HG02885 (cell line): ENCODE data around the gene MTERF4.

Experiments used
- ATAC-seq: cut with Tn5 transposase; IDR thresholded peaks from one replicate; pipeline ENCODE4 v1.9.1; 2021; ENCODE audit warnings: mild to moderate bottlenecking; ENCODE audit not compliant: unreplicated experiment, poor library complexity

The MTERF4 gene

GRCh38 chr2:241091734-241092445, 10.2 kb downstream of the MTERF4 start:
- no peak for ATAC-seq

DNA sequence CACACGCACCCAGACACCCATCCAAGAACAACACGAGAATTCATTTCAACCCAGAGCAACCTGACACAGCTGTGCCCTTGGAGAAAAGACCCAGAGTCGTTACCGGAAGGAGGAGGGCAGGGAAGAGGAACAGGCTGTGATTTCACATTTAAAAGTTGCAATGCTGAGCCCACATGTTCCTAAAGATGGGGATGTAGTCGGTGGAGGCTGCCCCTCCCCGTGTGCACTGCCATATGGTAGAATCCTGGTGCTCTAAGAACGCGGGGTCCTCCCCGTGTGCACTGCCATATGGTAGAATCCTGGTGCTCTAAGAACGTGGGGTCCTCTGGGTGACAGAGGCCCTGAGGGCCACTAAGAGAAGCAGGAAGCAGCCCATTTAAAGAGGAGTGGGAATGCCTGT, 10.9 kb downstream of the MTERF4 start:
- ATAC-seq: no peak

DNA sequence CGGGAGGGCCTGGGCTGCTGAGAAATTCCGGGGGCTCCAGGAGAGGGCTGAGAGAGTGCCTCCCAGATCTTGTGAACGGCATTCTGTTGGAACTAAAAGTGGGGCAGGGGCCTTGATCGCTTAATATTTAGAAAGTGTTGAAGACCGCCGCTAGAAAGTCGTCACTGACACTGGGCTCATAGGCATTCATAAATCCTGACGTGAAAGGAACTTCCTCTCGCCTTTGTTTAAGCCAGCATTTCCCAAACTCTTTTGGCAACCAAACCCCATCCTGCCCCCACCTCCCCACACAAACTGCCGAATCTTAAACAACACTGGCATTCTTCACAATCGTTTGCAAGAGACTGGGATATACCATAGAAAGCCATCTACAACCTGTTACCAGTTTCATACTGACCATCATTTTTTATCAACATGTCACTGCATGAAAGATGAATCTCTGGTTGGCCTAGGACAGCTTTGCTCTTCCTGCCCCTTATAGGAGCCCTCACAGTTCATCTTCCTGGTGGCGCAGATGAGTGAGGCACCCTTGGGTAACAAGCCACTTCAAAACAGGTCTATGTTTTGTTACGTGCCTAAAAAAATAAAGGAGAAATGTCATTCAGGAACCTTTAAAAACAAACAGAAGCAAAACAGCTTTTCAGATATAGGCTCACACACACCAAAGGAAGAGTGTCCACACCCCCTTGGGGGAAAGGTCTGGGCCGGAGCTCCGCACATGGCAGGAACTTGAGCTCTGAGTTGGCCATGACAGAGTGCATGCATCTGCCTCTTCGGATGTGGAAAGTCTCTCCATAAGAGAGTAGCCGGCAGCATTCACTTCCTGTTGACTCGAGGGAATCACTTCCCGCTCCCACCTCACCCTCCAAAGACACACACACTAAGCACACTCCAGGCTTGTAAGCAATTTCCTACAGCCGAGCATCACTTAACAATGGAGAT, 13.0 kb downstream of the MTERF4 start:
- no peak for ATAC-seq

DNA sequence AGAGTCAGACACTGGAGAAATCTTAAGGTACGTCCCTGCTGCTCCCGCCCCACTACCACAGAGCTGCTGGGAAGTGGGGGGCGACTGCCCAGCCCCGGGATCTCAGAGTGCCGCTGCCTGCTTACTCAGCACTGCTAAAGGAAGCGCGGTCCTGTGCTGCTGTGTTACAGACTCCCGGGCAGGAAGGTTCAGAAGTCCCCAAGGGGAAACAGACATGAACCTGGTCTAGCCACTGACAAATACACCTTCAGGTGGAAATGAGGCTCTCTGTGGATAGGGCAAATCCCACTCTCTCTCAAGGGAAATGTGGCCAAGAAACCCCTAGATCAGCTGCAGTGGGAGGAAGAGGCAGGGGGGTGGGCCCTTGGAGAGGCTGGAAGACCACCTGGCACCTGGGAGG, 13.7 kb downstream of the MTERF4 start:
- ATAC-seq: no peak

DNA sequence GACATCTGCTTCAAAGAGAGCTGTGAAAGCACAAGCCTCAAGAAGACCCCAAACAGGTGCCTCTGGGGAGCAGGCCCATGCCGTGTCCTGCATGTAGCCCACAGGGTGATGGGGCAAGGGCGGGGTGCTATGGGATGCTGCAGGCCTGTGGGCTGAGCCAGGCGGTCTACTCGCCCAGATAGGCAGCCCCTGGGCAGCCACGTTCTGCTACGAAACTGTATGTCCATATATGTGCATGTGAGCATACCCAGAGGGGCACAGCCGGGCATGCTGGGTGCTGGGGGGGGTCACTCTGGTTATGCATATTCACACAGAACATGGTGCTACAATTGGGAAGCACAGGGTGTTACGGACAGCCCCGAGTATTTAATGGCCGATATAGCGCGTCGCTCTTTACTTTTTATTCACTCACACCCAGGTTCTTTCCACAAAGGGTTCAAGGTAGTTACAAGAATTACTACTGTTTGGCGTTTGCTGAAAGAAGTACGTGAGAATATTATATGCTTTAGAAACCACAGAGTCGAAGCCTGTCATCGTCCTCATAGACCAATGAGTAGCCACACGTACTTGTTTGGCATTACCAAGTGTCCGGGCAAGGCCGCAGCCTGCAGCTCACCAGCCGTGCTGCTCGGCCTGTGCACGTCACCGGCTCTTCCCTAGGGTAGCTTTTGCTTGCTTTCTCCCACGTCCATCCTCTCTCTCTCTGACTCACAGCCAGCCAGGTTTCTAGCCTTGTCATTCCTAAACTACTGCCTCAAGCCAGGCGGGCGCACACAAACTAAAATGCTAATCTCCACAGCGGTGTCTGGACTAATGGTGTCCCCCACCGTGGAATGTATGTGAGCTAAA, 14.4 kb downstream of the MTERF4 start:
- no peak for ATAC-seq

DNA sequence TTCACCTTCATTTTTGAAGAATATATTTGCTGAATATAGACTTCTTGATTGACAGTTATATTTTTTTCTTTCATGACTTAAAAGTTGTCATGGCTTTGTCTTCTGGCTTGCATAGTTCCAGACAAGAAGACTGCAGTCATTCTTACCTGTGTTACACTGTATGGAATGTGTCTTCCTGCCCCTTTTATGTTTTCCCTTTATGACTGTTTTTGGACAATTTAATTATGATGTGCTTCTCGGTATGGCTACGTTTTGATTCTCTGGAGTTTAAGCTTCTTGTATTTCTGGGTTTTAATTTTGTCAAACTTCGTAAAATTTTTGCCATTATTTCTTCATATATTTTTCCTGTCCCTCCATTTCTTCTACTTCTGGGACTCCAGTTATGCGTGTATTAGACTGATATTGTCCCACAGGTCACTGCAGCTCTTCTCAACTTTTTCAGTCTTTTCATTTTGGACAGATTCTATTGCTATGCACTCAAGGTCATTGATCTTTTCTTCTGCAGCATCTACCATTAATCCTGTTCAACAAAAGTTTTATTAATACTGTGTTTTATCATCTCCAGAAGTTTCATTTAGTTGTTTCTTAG, 17.1 kb downstream of the MTERF4 start:
- no peak for ATAC-seq

- no peak for ATAC-seq
These were observed 19.0 kb downstream of the MTERF4 start for GRCh38 chr2:241083091-241083415.

GRCh38 chr2:241082341-241083090, 19.6 kb downstream of the MTERF4 start:
- no peak for ATAC-seq

DNA sequence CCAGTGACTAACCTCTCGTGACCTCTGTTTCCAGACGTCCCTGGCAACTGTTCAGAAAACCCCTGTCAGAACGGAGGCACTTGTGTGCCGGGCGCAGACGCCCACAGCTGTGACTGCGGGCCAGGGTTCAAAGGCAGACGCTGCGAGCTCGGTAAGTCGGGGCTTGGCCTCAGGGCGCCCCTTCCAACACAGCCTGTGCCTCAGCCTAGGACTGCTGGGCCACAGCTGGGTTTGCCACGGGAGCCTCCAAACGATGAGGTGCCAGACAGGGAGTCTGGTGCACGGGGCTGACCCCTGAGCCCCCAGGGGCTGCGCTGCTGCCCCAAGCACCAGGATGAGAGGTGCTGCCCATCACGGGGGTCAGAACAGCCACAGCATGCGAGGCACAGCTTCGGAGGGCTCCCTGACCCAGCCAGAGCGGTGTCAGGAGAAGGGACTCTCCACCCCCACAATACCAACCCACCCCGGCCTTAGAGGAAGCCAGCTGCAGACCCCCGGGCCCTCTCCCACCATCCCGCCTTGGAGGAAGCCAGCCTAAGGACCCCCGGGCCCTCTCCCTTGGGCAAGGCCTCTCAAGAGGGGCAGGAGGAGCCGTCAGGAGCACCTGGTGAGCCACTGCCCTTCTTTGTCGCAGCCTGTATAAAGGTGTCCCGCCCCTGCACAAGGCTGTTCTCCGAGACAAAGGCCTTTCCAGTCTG, 20.3 kb downstream of the MTERF4 start:
- no peak for ATAC-seq

GRCh38 chr2:241081190-241081642, 20.9 kb downstream of the MTERF4 start:
- ATAC-seq: no peak

DNA sequence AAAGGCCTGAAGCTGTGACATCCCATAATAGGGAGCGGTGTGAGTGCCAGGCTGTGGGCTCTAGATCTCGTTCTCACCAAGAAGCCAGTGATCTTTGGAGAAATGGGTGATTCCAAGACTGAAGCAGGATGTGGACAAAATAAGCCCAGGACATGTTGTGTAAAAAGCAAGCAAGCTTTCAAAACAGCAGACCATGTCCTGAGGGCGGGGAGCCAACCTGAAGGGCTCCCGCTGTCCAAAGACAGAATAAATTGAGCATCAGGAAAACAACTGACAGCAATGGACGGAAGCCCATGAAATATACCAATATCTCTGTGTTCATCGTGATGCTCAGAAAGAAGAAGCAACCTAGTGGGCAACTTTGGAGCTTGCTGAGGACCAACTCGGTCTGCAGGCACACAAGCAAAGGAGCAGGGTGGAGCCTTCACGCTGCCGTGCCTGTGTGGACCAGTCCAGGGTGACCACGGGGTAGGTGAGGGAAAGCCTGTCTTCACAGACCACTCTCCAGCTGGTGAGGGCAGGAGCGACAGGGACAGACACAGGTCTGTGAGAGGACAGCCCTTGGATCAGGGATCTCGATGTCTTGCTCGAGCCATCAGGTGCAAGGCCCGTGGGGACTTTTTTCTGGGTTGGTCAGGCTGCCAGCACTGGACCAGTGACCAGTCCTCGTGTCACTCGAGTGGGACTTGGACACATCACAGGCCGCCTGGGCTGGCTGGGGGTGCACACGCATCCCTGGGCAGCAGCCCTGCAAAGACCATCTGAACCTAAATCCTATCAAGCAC, 21.5 kb downstream of the MTERF4 start:
- ATAC-seq: no peak

DNA sequence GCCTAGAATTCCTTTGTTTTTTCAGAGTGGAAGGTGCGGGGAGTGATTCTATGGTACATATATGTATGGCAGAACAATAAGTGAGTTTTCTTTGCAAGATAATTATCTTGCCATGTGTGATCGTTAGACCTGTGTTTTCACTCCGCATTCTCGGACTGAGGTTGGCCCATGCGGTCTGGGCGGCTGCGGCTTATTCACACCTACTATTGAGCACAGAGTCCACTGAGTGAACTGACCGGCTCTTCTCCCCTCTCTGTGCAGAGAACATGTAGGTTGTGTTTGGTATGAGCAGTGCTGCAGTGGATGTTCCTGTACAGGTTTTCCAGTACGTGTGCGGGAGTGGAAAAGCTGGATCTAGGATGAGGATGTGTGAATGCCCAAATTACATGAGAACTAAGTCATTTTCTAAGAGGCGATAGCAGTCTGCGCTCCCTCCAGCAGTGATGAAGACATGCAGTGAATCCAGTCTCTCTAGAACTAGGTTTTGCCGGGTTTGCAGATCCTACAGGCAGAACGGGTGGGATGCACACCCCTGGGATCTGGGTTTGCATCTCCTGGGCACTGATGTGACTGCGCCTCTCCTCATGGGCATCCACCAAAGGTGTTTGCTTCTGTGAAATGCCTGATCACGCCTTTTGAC, 27.1 kb downstream of the MTERF4 start:
- ATAC-seq: no peak

DNA sequence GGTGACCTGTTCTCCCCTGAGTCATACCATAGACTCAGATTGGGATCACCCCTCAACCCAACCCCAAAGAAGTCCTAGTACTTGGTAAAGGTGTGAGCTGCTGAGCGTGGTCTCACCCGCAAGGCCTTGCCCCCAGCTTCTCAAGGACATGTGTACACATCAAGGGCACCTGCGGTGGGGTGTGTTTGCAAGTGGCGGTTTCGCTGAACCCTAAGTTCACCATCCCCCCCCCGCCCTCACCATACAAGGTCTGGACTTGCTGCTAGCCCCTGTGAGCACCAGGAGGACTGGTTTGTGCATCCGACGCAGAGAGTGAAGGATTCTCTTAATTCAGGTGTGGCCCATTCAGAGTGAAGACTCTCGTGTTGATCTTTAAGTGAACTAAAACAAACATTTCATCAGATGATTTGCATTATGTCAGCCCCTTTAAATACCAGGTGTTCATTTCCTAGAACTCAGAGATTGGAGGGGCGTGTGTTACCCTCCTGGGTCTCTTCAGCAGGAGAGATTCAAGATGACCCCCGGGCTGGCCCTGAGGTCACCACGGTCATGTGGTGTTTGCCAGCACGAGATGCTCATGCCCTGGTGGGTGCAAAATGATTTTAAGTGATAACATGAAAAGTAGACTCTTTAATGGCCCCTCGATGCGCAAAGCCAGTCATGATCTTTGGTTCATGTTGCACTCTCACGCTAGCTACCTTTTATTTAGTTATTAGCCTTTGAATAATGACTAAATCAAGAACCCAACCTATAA, 27.8 kb downstream of the MTERF4 start:
- ATAC-seq: no peak

DNA sequence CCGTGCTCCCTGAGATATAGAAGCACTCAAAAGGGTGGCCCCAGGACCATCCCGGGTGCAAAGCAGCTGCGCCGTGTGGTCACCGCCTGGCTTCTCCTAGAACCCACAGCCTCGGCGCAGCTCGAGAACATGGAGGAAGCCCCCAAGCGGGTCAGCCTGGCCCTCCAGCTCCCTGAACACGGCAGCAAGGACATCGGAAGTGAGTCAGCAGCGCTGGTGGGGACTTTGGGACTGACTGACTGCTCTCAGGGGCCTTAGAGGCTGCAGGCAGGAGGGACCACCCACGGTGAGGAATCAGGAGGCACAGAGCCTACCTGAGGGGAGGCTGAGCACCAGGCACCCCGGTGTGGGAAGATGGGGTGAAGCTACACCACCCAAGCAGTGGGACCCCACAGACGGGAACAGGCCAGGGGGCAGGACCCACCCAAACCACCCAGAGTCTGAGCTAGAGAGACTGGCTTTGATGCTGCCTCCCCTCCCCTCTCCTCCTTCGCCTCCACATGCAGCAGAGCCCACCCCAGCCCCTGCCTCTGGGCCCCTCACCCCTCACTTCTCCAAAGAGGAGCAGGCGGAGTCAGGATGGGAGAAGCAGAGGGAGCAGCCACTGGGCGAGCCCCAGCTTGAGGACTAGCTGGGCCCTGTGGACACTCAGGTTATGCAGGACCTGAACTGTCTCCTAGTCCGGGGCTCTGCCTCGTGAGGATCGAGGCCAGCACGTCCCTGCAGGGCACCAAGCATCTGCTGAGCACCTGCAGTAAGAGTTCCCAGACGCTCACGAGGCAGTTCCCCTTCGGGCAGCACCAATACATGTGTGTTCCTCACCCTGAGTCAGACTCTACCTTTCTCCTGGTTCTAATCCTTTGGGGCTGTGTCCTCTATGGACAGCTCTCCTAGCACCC, 28.7 kb downstream of the MTERF4 start:
- no peak for ATAC-seq

DNA sequence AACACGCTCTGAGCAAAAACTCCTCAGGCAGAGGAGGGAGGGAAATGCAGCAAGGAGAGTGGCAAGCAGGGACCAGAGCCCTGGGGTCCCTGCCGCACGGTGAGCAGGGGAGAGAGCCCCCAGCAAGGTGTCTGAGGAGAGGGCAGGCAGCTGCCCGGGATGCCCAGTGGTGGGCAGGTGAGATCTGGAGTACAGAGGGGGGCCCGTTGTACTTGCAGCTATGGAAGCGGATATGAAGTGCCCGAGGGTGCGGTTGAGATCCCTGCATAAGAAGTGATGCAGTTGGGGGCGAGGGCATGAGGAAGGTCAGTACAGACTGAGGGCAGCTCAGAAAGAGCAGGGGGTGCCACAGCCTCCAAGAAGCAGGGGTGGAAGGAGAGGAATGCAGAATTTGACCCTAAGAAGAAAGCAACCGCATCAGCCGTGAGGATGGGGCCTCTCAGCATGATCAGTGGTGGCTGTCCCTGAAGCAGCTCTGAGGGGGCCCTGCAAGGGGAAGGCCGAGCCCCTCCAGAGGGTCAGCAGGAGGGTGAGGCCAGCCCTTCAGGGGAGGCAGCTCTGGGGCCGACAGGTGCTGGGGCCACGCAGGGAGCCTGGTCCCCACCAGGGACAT, 29.4 kb downstream of the MTERF4 start:
- no peak for ATAC-seq

DNA sequence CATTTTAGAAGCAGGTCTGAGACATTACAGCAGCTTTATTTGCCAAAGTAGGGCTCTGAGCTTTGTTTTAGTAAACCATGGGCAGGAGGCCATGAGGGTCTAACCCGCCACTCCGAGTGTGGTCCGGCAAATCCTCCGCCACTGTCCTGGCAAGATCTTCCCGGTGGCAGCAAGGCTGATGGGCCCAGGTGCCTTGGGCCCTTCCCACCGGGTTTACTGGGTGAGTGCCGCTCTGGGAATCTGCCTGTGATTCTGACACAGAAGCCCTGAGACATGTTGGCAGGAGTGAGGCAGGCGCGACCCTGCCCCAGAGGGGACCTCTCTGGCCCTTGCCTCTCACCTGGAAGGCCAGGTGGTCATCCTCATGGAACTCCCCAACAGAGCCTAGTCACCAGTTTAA, 29.9 kb downstream of the MTERF4 start:
- no peak for ATAC-seq
